ENCODE data around the gene TEX26. TPM values are rescaled to one million over a fixed set of nuclear protein-coding genes. Genes with fewer than 3 reads are reported as not detected.

The TEX26 gene
- total RNA-seq, 3 donors from 2014 or later (not counting 1 experiment from before 2014, with no cell fraction given), result not detected

GRCh38 chr13:30983431-30983830 is 51.0 kb downstream of the TEX26 start:
- no peaks in the 10 kb centered on the region for H3K36me3 Mint-ChIP-seq
- intact Hi-C loops (cut with micrococcal nuclease), result no loop called here
- TF ChIP-seq CTCF (IDR thresholded peaks at IDR 0.05), result no peak

DNA sequence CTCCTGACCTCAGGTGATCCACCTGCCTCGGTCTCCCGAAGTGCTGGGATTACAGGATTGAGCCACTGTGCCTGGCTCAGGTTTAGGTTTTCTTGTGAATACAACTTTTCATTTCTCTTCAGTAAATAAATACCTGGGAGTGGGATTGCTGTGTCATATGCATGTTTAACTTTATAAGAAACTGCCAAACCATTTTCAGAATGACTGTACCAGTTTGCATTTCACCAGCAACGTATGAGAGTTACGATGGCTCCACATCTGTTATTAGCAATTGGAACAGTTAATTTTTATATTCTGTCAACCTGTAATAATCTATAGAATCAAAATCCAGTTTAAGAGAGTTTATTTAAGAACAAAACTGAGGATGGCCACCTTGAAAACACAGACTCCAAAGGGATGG is 52.2 kb downstream of the TEX26 start:
- H3K36me3 ChIP-seq (ENCODE audit: control insufficient read depth, insufficient read depth, low read length), result no peaks in the 10 kb centered on the region
- Mint-ChIP-seq H3K36me3 (no peaks in the 10 kb centered on the region), H3K27ac (no peak overlapping the region), H3K9me3 (no peaks in the 10 kb centered on the region), H3K27me3 (ENCODE audit: low read depth in 2 of 2) (peaks cover 15 to 24% of the 10 kb centered on the region in 2 donors), H3K4me3 (no peak overlapping the region), H3K4me1 (no peaks in the 10 kb centered on the region)
- DNase-seq (no peak), ATAC-seq (no peak)
- no peaks in the 10 kb centered on the region for H3K27me3 ChIP-seq (ENCODE audit: control insufficient read depth, insufficient read depth, low read length)
- no peaks in the 10 kb centered on the region for H3K4me1 ChIP-seq (ENCODE audit: control insufficient read depth, insufficient read depth, low read length)
- intact Hi-C loops (cut with micrococcal nuclease), result no loop called here
- 95% methylated on average over 2 of the region's 4 CpGs for WGBS (ENCODE audit: insufficient coverage)
- H3K4me3 ChIP-seq (ENCODE audit: low read length), result no peak overlapping the region
- H3K9me3 ChIP-seq (ENCODE audit: control insufficient read depth, insufficient read depth, low read length), result no peaks in the 10 kb centered on the region
- TF ChIP-seq CTCF (IDR thresholded peaks at IDR 0.05), result no peak
- H3K27ac ChIP-seq (ENCODE audit: low read length), result no peak overlapping the region

More at GRCh38 chr13:30983431-30983830, 51.0 kb downstream of the TEX26 start:
- Mint-ChIP-seq H3K27me3 (ENCODE audit: low read depth in 2 of 2) (peaks cover 15 to 29% of the 10 kb centered on the region in 2 donors), H3K9me3 (no peaks in the 10 kb centered on the region), H3K27ac (no peak overlapping the region), H3K4me1 (no peaks in the 10 kb centered on the region), H3K4me3 (no peak overlapping the region)
- H3K36me3 ChIP-seq (ENCODE audit: control insufficient read depth, insufficient read depth, low read length), result no peaks in the 10 kb centered on the region
- no peaks in the 10 kb centered on the region for H3K4me1 ChIP-seq (ENCODE audit: control insufficient read depth, insufficient read depth, low read length)
- ATAC-seq, result no peak
- H3K27ac ChIP-seq (ENCODE audit: low read length), result no peak overlapping the region
- DNase-seq, result no peak
- 89% methylated on average over 2 of the region's 4 CpGs for WGBS (ENCODE audit: insufficient coverage)
- no peak overlapping the region for H3K4me3 ChIP-seq (ENCODE audit: low read length)
- H3K27me3 ChIP-seq (ENCODE audit: control insufficient read depth, insufficient read depth, low read length), result no peaks in the 10 kb centered on the region
- H3K9me3 ChIP-seq (ENCODE audit: control insufficient read depth, insufficient read depth, low read length), result no peaks in the 10 kb centered on the region

- H3K4me3 Mint-ChIP-seq, result no peak overlapping the region
- H3K36me3 Mint-ChIP-seq, result no peaks in the 10 kb centered on the region
- Histone ChIP-seq H3K27me3 (ENCODE audit: control insufficient read depth, insufficient read depth, low read length) (no peaks in the 10 kb centered on the region), H3K27ac (ENCODE audit: low read length) (no peak overlapping the region), H3K36me3 (ENCODE audit: control insufficient read depth, insufficient read depth, low read length) (no peaks in the 10 kb centered on the region), H3K4me3 (ENCODE audit: low read length) (no peak overlapping the region), H3K4me1 (ENCODE audit: control insufficient read depth, insufficient read depth, low read length) (no peaks in the 10 kb centered on the region), H3K9me3 (ENCODE audit: control insufficient read depth, insufficient read depth, low read length) (no peaks in the 10 kb centered on the region)
- H3K9me3 Mint-ChIP-seq, result no peaks in the 10 kb centered on the region
- intact Hi-C loops (cut with micrococcal nuclease), result no loop called here
- no peak overlapping the region for H3K27ac Mint-ChIP-seq
- WGBS (ENCODE audit: insufficient coverage), result 84% methylated on average over 2 of the region's 3 CpGs
- no peaks in the 10 kb centered on the region for H3K4me1 Mint-ChIP-seq
- peaks cover 19 to 24% of the 10 kb centered on the region in 2 donors for H3K27me3 Mint-ChIP-seq (ENCODE audit: low read depth in 2 of 2)
- ATAC-seq, result no peak
- no peak for DNase-seq
- TF ChIP-seq CTCF (IDR thresholded peaks at IDR 0.05), result no peak
Observed at GRCh38 chr13:30985637-30986205, 53.3 kb downstream of the TEX26 start.

DNA sequence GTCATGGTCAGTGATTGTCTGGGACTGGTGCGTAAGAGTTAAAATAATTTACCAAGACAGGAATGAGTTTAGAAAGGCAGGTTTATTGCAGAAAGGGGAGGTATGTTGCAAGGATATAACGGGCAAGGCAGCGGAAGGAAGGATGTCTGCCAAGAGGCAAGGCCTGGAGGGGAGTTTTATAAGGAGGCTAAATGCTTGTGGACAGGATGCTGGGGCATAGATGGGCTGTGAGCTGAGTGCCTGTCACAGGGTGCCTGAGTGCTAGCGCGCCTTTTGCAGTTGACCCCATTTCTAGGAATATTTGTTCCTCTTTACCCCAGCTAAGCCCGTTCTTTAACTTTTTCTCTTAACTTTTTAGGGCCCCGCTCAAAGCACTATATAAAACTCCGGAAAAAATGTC is 58.7 kb downstream of the TEX26 start:
- WGBS (ENCODE audit: insufficient coverage), result 94% methylated on average over 8 of the region's 8 CpGs
- no peak for DNase-seq
- no peaks in the 10 kb centered on the region for H3K4me1 ChIP-seq (ENCODE audit: control insufficient read depth, insufficient read depth, low read length)
- Mint-ChIP-seq H3K27me3 (ENCODE audit: low read depth in 2 of 2) (peaks cover 21 to 27% of the 10 kb centered on the region in 2 donors), H3K4me1 (no peaks in the 10 kb centered on the region), H3K27ac (no peak overlapping the region), H3K4me3 (no peak overlapping the region), H3K36me3 (no peaks in the 10 kb centered on the region), H3K9me3 (no peaks in the 10 kb centered on the region)
- no peak for ATAC-seq
- H3K27ac ChIP-seq (ENCODE audit: low read length), result no peak overlapping the region
- no peak overlapping the region for H3K4me3 ChIP-seq (ENCODE audit: low read length)
- intact Hi-C loops (cut with micrococcal nuclease), result no loop called here
- no peaks in the 10 kb centered on the region for H3K9me3 ChIP-seq (ENCODE audit: control insufficient read depth, insufficient read depth, low read length)
- H3K27me3 ChIP-seq (ENCODE audit: control insufficient read depth, insufficient read depth, low read length), result no peaks in the 10 kb centered on the region
- TF ChIP-seq CTCF (IDR thresholded peaks at IDR 0.05), result no peak
- H3K36me3 ChIP-seq (ENCODE audit: control insufficient read depth, insufficient read depth, low read length), result no peaks in the 10 kb centered on the region
